HG02759 (cell line): ENCODE measurements around the gene SP140.
"Not testable (repeated sequence)": the region's sequence is repeated elsewhere in the genome, so short reads cannot be mapped to it uniquely, and the experiment has no call there.

Experiments used
- ATAC-seq: cut with Tn5 transposase; IDR thresholded peaks from one replicate; pipeline ENCODE4 v1.9.1; 2021; ENCODE audit warnings: mild to moderate bottlenecking, moderate library complexity; ENCODE audit not compliant: unreplicated experiment

SP140 gene

DNA sequence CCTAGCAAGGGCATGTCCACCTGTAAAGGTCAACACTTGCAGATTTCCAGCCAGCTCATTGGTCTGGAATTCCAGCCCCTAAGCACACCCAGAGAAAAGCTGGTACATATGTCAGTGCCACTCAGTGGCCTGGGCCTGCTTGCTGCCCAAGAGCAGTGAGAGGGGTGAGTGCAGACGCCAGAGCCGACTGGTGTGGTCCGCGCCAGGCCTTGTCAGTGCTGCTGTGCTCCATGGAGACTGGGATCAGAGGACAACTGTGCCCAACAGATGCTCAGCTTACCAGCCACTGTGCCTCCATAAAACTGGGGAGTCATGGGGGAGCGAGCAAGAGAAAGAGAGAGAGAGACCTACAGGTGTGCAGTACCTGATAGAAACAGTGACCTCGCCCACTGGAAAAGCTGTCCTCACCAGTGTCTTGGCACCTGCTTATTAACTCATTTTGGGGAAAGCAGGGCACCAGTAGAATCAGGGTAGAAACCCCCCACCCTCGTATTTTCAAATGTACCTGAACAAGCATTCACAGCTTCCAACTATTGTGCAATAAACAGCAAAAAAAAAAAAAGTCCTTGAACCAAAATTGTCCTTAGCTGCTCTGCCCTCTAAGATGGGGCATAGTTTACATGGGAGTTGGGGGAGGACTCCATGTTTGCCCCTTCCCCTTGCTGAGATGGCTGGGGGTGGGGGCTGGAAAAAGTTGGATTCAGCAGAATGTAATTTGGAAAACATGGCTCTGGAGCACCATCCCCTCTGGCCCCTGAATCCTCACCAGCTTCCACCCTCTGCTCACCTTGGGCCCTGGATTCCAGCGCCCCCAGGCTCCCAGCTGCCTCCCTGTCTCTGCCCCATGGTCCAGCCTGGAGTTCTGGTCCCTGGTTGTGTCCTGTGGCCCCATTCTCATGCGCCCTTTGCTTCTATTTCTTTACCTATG lies 100.0 kb downstream of the SP140 start:
- no peak for ATAC-seq

- ATAC-seq: peak; percentile 94
Measured at GRCh38 chr2:230326453-230327417, 101.2 kb downstream of the SP140 start, which contains the start of gene SP140L. SP140L (plus strand) TSS chr2:230327193; CDS start chr2:230327270, 77 bp downstream.

DNA sequence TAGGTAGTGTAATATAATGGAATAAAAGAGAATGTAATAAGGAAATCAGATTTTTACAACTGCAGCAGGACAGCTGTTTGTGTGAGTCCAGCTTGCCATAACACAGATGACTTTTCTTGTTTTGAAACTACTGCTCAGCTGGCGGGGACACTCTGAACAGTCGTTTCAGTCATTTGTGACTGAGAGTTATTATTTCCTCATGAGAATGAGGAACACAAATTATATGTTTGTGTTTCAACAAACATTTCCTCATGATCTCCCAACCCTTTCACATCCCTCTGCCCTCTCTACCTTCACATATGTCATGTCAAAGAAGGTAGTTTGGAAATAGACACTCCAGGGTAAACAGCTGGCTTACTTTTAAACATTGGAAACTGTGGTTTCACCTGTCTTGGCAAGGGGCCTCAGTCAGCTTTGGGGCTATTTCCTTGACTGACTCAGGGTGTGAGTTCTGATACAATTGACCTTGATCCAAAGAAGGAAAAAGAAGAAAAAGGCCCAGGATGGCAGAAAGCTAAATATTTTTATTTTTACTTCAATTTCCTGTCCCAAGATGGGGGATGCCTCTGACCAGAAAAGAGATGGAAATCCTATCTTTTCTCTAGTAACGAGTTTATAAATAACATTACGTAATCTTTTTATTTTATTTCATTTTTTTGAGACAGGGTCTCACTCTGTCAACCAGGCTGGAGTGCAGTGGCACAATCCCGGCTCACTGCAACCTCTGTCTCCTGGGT lies 102.0 kb downstream of the SP140 start:
- peak; percentile 64 for ATAC-seq

DNA sequence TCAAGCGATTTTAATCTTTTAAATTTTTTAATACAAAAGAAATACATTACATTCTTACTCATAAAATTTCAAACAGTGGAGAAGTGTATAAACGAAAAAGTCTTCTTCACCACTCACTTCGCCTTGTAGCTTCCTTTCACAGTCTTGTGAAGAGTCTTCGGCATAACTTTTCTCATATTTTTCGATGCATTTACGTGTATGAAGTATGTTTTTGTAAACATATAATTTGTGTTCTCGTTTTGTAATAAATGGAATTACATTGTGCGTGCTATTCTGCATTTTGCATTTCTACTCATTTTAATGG lies 102.6 kb downstream of the SP140 start:
- ATAC-seq: no peak

- no peak for ATAC-seq
Measured at GRCh38 chr2:230329946-230330605, 104.5 kb downstream of the SP140 start.

- ATAC-seq: no peak
Measured at GRCh38 chr2:230330725-230331124, 105.2 kb downstream of the SP140 start.

GRCh38 chr2:230335461-230335863 lies 109.9 kb downstream of the SP140 start:
- ATAC-seq: no peak

- ATAC-seq: no peak
Measured at GRCh38 chr2:230335864-230336506, 110.4 kb downstream of the SP140 start.

DNA sequence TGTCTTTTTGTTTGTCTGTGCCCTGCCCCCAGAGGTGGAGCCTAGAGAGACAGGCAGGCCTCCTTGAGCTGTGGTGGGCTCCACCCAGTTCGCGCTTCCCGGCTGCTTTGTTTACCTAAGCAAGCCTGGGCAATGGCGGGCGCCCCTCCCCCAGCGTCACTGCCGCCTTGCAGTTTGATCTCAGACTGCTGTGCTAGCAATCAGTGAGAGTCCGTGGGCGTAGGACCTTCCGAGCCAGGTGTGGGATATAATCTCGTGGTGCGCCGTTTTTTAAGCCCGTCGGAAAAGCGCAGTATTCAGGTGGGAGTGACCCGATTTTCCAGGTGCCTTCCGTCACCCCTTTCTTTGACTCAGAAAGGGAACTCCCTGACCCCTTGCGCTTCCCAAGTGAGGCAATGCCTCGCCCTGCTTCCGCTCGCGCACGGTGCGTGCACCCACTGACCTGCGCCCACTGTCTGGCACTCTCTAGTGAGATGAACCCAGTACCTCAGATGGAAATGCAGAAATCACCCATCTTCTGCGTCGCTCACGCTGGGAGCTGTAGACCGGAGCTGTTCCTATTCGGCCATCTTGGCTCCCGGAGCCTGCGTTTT lies 116.5 kb downstream of the SP140 start:
- not testable (repeated sequence) for ATAC-seq

GRCh38 chr2:230343041-230343624 lies 117.6 kb downstream of the SP140 start:
- not testable (repeated sequence) for ATAC-seq

- no peak for ATAC-seq
Measured at GRCh38 chr2:230343747-230344146, 118.2 kb downstream of the SP140 start.

GRCh38 chr2:230346465-230346864 lies 120.9 kb downstream of the SP140 start:
- ATAC-seq: no peak

- no peak for ATAC-seq
Measured at GRCh38 chr2:230346921-230347533, 121.5 kb downstream of the SP140 start.

- ATAC-seq: peak; percentile 74
Measured at GRCh38 chr2:230347659-230348305, 122.2 kb downstream of the SP140 start.

DNA sequence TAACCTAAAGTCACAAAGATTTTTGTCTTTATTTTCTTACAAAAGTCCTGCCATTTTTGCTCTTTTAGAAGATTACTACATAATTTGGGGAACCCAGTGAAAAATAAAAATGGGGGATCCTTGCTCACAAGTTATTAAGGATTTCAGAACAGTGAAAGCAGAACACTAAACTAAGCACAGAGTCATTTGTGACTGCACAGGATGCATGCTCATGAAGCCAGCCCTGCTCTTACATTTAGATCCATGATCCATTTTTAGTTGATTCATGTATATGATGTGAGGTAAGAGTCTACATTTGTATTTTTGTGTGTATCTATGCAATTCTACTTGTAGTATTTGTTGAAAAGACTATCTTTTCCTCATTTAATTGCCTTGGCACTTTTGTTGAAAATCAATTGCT lies 123.3 kb downstream of the SP140 start:
- no peak for ATAC-seq

DNA sequence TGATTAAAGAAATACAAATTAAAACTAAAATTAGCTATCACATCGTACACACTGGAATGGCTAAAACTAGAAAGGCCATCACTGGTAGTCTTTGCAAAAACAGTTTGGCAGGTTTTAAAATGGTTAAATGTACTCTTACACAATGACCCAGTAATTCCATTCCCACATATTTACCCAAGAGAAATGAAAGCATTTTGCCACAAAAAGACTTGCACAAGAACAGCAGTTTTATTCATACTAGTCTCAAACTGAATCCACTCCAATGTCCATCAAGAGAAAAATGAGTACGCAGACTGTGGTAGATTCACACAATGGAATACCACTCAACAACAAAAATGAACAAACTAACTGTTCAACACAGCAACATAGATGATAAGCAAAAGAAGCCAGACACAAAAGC lies 130.5 kb downstream of the SP140 start:
- no peak for ATAC-seq

DNA sequence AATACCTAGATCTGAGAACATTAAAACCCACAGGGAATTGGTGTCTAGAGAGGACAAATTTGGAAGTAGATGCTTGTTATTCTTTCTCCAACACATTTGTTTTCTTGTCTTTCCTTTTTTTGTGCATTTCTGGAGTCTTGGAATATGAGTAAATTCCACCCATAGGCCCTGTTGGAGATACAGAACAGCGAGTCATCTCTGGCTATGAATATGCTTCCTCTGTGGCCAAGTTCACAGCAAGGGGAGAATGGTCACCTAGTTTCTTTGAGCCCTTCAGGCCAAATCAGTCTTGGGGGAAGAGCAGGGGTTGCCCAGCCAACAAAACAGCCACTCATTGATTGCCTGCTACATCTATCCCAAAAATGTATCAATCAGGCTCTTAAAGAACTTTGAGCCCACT lies 132.8 kb downstream of the SP140 start:
- ATAC-seq: no peak

DNA sequence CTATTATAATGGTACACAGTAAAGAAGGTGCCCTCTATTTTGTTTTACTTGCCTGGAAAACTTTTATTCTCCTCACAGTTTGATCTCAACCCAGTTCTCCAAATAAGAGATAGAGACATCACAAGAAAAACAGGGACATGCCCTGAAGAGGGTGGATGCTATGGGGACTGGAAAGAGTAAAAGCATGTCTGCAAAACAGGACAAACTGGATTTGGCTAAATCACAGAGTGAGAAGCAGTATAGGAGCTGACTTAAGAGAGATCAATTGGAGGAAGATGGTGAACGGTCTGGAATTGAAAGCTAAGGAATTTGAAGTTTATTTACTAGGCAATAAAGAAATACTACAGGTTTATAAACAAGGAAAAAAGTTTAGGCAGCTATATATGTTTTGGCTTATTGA lies 134.5 kb downstream of the SP140 start:
- ATAC-seq: no peak
